ENCODE results near the gene LRRN4CL. TPM values are rescaled to one million over a fixed set of nuclear protein-coding genes. Genes with fewer than 3 reads are reported as not detected.
"Not testable (repeated sequence)": the region's sequence is repeated elsewhere in the genome, so short reads cannot be mapped to it uniquely, and the experiment has no call there.

The LRRN4CL gene
- total and polyA plus RNA-seq, 2 experiments from 2014 or later: 1.9 TPM; not detected in 1

GRCh38 chr11:62677714-62678113 is 11.6 kb downstream of the LRRN4CL start:
- no peak for DNase-seq (ENCODE audit: low read depth in 1 of 2, low spot score in 1 of 2)
- Histone ChIP-seq H3K27me3 (no peaks in the 10 kb centered on the region), H3K27ac (peak overlapping the region; percentile 80), H3K4me3 (peak overlapping the region; percentile 93), H3K36me3 (peaks cover 22% of the 10 kb centered on the region), H3K4me1 (ENCODE audit: low read depth) (peaks cover 23% of the 10 kb centered on the region), H3K9me3 (ENCODE audit: low read depth) (no peaks in the 10 kb centered on the region)
- no peak for TF ChIP-seq CTCF (IDR thresholded peaks at IDR 0.05; ENCODE audit: low read depth, low read length)

GRCh38 chr11:62677156-62677555 is 12.2 kb downstream of the LRRN4CL start:
- Histone ChIP-seq H3K36me3 (peaks cover 22% of the 10 kb centered on the region), H3K9me3 (ENCODE audit: low read depth) (no peaks in the 10 kb centered on the region), H3K27ac (peak overlapping the region; percentile 80), H3K4me3 (peak overlapping the region; percentile 93), H3K27me3 (no peaks in the 10 kb centered on the region), H3K4me1 (ENCODE audit: low read depth) (peaks cover 25% of the 10 kb centered on the region)
- no peak for TF ChIP-seq CTCF (IDR thresholded peaks at IDR 0.05; ENCODE audit: low read depth, low read length)
- DNase-seq (ENCODE audit: low read depth in 1 of 2, low spot score in 1 of 2): no peak

- Histone ChIP-seq H3K4me3 (no peak overlapping the region), H3K27ac (peak overlapping the region; percentile 80), H3K36me3 (peaks cover 22% of the 10 kb centered on the region), H3K9me3 (ENCODE audit: low read depth) (no peaks in the 10 kb centered on the region), H3K4me1 (ENCODE audit: low read depth) (peaks cover 25% of the 10 kb centered on the region), H3K27me3 (no peaks in the 10 kb centered on the region)
- TF ChIP-seq CTCF (IDR thresholded peaks at IDR 0.05; ENCODE audit: low read depth, low read length): no peak
- DNase-seq (ENCODE audit: low read depth in 1 of 2, low spot score in 1 of 2): no peak
Measured at GRCh38 chr11:62676698-62677097, 12.6 kb downstream of the LRRN4CL start.

- not testable (repeated sequence) for H3K4me3 ChIP-seq; H3K27ac ChIP-seq; H3K9me3 ChIP-seq (ENCODE audit: low read depth); H3K27me3 ChIP-seq; DNase-seq (ENCODE audit: low read depth in 1 of 2, low spot score in 1 of 2)
- peaks cover 29% of the 10 kb centered on the region for H3K4me1 ChIP-seq (ENCODE audit: low read depth)
- H3K36me3 ChIP-seq: peaks cover 22% of the 10 kb centered on the region
Measured at GRCh38 chr11:62675415-62675814, 13.9 kb downstream of the LRRN4CL start.

- Histone ChIP-seq H3K4me1 (ENCODE audit: low read depth) (peaks cover 24% of the 10 kb centered on the region), H3K27me3 (no peaks in the 10 kb centered on the region), H3K36me3 (peaks cover 22% of the 10 kb centered on the region), H3K27ac (peak overlapping the region; percentile 89), H3K4me3 (no peak overlapping the region), H3K9me3 (ENCODE audit: low read depth) (no peaks in the 10 kb centered on the region)
- no peak for TF ChIP-seq CTCF (IDR thresholded peaks at IDR 0.05; ENCODE audit: low read depth, low read length)
- no peak for DNase-seq (ENCODE audit: low read depth in 1 of 2, low spot score in 1 of 2)
Measured at GRCh38 chr11:62673196-62673525, 16.2 kb downstream of the LRRN4CL start.

GRCh38 chr11:62671608-62672389 is 17.5 kb downstream of the LRRN4CL start, which contains the start of the genes LBHD1 and UQCC3:
LBHD1 (minus strand) TSS chr11:62672267; CDS start chr11:62670031, 2,236 bp downstream.
UQCC3 (plus strand) TSS chr11:62671673; CDS start chr11:62671746, 73 bp downstream.
- TF ChIP-seq CTCF (IDR thresholded peaks at IDR 0.05; ENCODE audit: low read depth, low read length): no peak
- Histone ChIP-seq H3K9me3 (ENCODE audit: low read depth) (no peaks in the 10 kb centered on the region), H3K4me3 (peak within 1 kb of the TSS; percentile 68), H3K36me3 (peaks cover 14% of the 10 kb centered on the region), H3K27ac (peak within 1 kb of the TSS; percentile 89), H3K4me1 (ENCODE audit: low read depth) (peaks cover 17% of the 10 kb centered on the region), H3K27me3 (no peaks in the 10 kb centered on the region)
- DNase-seq (ENCODE audit: low read depth in 1 of 2, low spot score in 1 of 2): peak; percentile 89 to 90

All from cardiac muscle cell (in vitro differentiated cells and primary cell).